PC-9 (cell line): ENCODE measurements around the gene IL2RG. TPM values are rescaled to one million over a fixed set of nuclear protein-coding genes. Genes with fewer than 3 reads are reported as not detected.

Source experiments
- BruUV-seq: library from RNA; stranded (reverse); fragments of 400-500 nt; replicated peaks from 2 replicates; lab custom pipeline; 2021; lab: Mats Ljungman, UMichigan
- CTCF ChIA-PET: fragments of 300-600 bp; sonication (Branson Sonifier 250); formaldehyde crosslinking; loops from one replicate; lab custom pipeline; 2022; ENCODE audit warnings: antibody characterized with exemption; lab: Charles Lee
- POLR2A ChIA-PET: fragments of 300-600 bp; sonication (Branson Sonifier 250); formaldehyde crosslinking; loops from one replicate; lab custom pipeline; 2022; ENCODE audit warnings: antibody characterized with exemption; ENCODE audit not compliant: unreplicated experiment; lab: Charles Lee
- DNase-seq, 2 experiments: peaks; one replicate each; pipeline versions ENCODE4 v3.0.0 to v3.0.0-alpha.2; 2015 to 2022; ENCODE audit warnings: mixed read lengths in 1 of 2
- H2AFZ ChIP-seq: fragments of 200-600 bp; sonication (generic); 2 replicates; pipeline ENCODE4 v1.8.1; 2017; ENCODE audit warnings: antibody characterized with exemption
- H3F3A ChIP-seq: fragments of 200-600 bp; sonication (generic); 2 replicates; pipeline ENCODE4 v1.8.1; 2017; ENCODE audit warnings: antibody characterized with exemption, mild to moderate bottlenecking, low read depth; ENCODE audit not compliant: insufficient read depth
- H3K27ac ChIP-seq: fragments of 200-600 bp; sonication (generic); 2 replicates; pipeline ENCODE4 v1.6.1; 2016; ENCODE audit warnings: mixed run types
- H3K27me3 ChIP-seq: fragments of 200-600 bp; sonication (generic); 2 replicates; pipeline ENCODE4 v1.6.1; 2016; ENCODE audit warnings: low read depth, mixed run types; ENCODE audit not compliant: insufficient read depth
- H3K36me3 ChIP-seq: fragments of 200-600 bp; sonication (generic); 2 replicates; pipeline ENCODE4 v1.6.1; 2016; ENCODE audit warnings: low read depth, mixed run types
- H3K4me1 ChIP-seq: fragments of 200-600 bp; sonication (generic); replicated peaks from 2 replicates; pipeline ENCODE4 v1.6.1; 2016; ENCODE audit warnings: mixed run types; ENCODE audit not compliant: insufficient read depth
- H3K4me2 ChIP-seq: fragments of 200-600 bp; sonication (generic); 2 replicates; pipeline ENCODE4 v1.6.1; 2017; ENCODE audit warnings: mixed run types
- H3K4me3 ChIP-seq: fragments of 200-600 bp; sonication (generic); 2 replicates; pipeline ENCODE4 v1.6.1; 2016; ENCODE audit warnings: mixed run types
- H3K79me2 ChIP-seq: fragments of 200-600 bp; sonication (generic); 2 replicates; pipeline ENCODE4 v1.6.1; 2017; ENCODE audit warnings: low read depth, mixed run types
- H3K9me2 ChIP-seq: fragments of 200-600 bp; sonication (generic); 2 replicates; pipeline ENCODE4 v1.8.1; 2017; ENCODE audit warnings: mild to moderate bottlenecking; ENCODE audit not compliant: insufficient read depth
- H3K9me3 ChIP-seq: fragments of 200-600 bp; sonication (generic); 2 replicates; pipeline ENCODE4 v1.8.1; 2016; ENCODE audit warnings: low read depth; ENCODE audit not compliant: insufficient read depth
- H4K20me1 ChIP-seq: fragments of 200-600 bp; sonication (generic); 2 replicates; pipeline ENCODE4 v1.8.1; 2017; ENCODE audit not compliant: insufficient read depth
- EZH2 ChIP-seq: fragments of 200-600 bp; sonication (generic); IDR thresholded peaks from 2 replicates; pipeline ENCODE4 v1.8.0; 2017; ENCODE audit warnings: antibody characterized with exemption, low read depth
- intact Hi-C: fragments of 100-400 bp; cut with micrococcal nuclease; formaldehyde crosslinking; loops from one replicate; pipeline ENCODE4 v1.10.0; 2022; ENCODE audit not compliant: unreplicated experiment
- total RNA-seq: library from RNA; stranded (reverse); gene quantifications from 2 replicates; pipeline ENCODE4 v1.2.3, GENCODE V29; 2021
- TF ChIP-seq, protein P1 (sequence below): fragments of 200-600 bp; sonication (generic); conservative IDR thresholded peaks from 2 replicates; pipeline ENCODE4 v1.6.1; 2017; ENCODE audit warnings: mixed run types, antibody characterized with exemption, mild to moderate bottlenecking, moderate library complexity

The IL2RG gene
- total RNA-seq, 1 experiment from 2014 or later = not detected

DNA sequence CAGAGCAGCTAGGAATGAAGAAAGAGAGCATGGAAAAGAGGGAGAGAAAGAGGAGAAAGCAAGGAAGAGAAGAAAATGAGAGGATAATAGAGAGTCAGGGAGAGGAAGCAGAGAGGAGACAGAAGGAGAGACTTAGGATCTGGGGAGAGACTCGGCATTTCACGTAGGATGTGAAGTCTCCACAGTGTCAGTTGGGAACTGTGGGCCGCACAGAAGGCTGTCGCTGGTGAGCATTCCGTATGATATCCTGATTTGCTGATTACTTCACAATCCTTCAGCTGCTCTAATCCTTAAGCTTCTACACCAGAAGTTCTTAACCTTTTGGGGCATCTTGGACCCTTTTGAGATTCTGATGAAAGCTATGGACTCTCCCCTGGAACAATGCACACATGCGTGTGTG, 47.2 kb upstream of the IL2RG start:
- ChIA-PET CTCF (no interaction called here), POLR2A (no interaction called here)
- Histone ChIP-seq H3K36me3 (no peaks in the 10 kb centered on the region), H4K20me1 (no peaks in the 10 kb centered on the region), H2AFZ (no peak overlapping the region), H3K4me1 (no peaks in the 10 kb centered on the region), H3K4me2 (no peak overlapping the region), H3K27ac (no peak overlapping the region), H3F3A (no peaks in the 10 kb centered on the region), H3K79me2 (no peaks in the 10 kb centered on the region), H3K9me3 (no peaks in the 10 kb centered on the region), H3K9me2 (no peaks in the 10 kb centered on the region), H3K27me3 (no peaks in the 10 kb centered on the region; the same call in 1 of the 2 replicates), H3K4me3 (no peak overlapping the region)
- BruUV-seq = no TSS peak
- DNase-seq = no peak
- intact Hi-C loops = no loop called here
- TF ChIP-seq, protein P1, sequence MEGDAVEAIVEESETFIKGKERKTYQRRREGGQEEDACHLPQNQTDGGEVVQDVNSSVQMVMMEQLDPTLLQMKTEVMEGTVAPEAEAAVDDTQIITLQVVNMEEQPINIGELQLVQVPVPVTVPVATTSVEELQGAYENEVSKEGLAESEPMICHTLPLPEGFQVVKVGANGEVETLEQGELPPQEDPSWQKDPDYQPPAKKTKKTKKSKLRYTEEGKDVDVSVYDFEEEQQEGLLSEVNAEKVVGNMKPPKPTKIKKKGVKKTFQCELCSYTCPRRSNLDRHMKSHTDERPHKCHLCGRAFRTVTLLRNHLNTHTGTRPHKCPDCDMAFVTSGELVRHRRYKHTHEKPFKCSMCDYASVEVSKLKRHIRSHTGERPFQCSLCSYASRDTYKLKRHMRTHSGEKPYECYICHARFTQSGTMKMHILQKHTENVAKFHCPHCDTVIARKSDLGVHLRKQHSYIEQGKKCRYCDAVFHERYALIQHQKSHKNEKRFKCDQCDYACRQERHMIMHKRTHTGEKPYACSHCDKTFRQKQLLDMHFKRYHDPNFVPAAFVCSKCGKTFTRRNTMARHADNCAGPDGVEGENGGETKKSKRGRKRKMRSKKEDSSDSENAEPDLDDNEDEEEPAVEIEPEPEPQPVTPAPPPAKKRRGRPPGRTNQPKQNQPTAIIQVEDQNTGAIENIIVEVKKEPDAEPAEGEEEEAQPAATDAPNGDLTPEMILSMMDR = no peak
- no peak for TF ChIP-seq EZH2

DNA sequence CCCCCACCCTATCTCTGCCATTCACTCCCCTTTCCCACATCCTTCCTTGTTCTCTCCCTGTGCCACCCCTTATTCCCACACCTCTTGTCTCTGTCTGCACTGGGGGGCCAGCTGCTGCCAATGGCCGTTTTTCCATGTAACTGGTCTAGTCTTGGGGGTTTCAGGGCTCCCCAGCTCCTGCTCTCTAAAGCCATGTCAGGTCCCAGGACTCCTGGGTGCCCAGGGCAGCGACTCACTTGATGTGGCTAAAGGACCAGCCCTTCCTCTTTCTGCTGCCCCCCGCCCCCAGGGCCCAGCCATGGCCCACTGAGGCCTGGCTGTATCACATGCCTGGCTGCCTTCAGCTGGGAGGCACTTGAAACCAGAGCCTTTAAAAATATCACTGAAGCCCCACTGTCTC, 43.3 kb upstream of the IL2RG start:
- Histone ChIP-seq H3K27ac (no peak overlapping the region), H3K79me2 (no peaks in the 10 kb centered on the region), H3K36me3 (no peaks in the 10 kb centered on the region), H4K20me1 (no peaks in the 10 kb centered on the region), H3K4me2 (no peak overlapping the region), H2AFZ (no peak overlapping the region), H3K9me2 (no peaks in the 10 kb centered on the region), H3K9me3 (no peaks in the 10 kb centered on the region), H3F3A (no peaks in the 10 kb centered on the region), H3K4me3 (no peak overlapping the region), H3K27me3 (no peaks in the 10 kb centered on the region), H3K4me1 (no peaks in the 10 kb centered on the region)
- no peak for TF ChIP-seq EZH2
- TF ChIP-seq, protein P1 = no peak
- ChIA-PET CTCF (no interaction called here), POLR2A (no interaction called here)
- no peak for DNase-seq
- BruUV-seq = no TSS peak
- intact Hi-C loops = no loop called here

GRCh38 chrX:71154196-71154595, 42.8 kb upstream of the IL2RG start:
- intact Hi-C loops = no loop called here
- POLR2A ChIA-PET = no interaction called here
- no peaks in the 10 kb centered on the region for H4K20me1 ChIP-seq
- no TSS peak for BruUV-seq
- no peaks in the 10 kb centered on the region for H3F3A ChIP-seq
- no peaks in the 10 kb centered on the region for H3K27me3 ChIP-seq
- no peak overlapping the region for H3K4me2 ChIP-seq
- no peak overlapping the region for H3K4me3 ChIP-seq
- no peak overlapping the region for H2AFZ ChIP-seq
- H3K9me3 ChIP-seq = no peaks in the 10 kb centered on the region
- no peaks in the 10 kb centered on the region for H3K4me1 ChIP-seq
- no peak for DNase-seq
- H3K27ac ChIP-seq = no peak overlapping the region
- CTCF ChIA-PET = no interaction called here
- no peaks in the 10 kb centered on the region for H3K79me2 ChIP-seq
- no peaks in the 10 kb centered on the region for H3K36me3 ChIP-seq
- TF ChIP-seq, protein P1 = no peak
- TF ChIP-seq EZH2 = no peak
- H3K9me2 ChIP-seq = no peaks in the 10 kb centered on the region
